LNCaP clone FGC (cell line): ENCODE results near the gene ROBO1.
"Not testable (repeated sequence)": the region's sequence is repeated elsewhere in the genome, so short reads cannot be mapped to it uniquely, and the experiment has no call there.

ENCODE experiments used
- DNase-seq: peaks from one replicate; pipeline ENCODE4 v3.0.0-alpha.2; 2011; ENCODE audit warnings: low read depth
- H3K4me3 ChIP-seq: 2 replicates; pipeline ENCODE4 v1.5.1; 2011; ENCODE audit warnings: mild to moderate bottlenecking, low read depth, low read length, control low read depth
- TF ChIP-seq, protein P1 (sequence below): IDR thresholded peaks from 2 replicates; pipeline ENCODE4 v1.5.1; 2012; ENCODE audit warnings: mild to moderate bottlenecking; ENCODE audit not compliant: control insufficient read depth, insufficient read depth; ENCODE audit errors: extremely low read depth

Gene ROBO1

DNA sequence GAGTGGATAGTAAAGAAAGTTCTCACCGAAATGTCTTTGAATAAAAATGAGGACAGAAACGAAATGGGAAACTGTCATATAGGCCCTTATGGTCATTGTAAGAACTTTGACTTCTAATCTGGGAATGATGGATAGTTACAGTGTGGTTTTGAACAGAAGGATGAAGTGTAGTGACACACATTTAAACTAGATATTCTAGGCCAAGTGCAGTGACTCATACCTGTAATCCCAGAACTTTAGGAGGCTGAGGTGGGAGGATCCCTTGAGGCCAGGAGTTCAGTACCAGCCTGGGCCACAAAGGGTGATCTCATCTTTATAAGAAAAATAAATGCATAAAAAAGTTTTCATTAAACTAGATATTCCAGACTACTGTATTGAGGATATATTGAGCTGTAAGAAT, 452.8 kb downstream of the ROBO1 start:
- TF ChIP-seq, protein P1, sequence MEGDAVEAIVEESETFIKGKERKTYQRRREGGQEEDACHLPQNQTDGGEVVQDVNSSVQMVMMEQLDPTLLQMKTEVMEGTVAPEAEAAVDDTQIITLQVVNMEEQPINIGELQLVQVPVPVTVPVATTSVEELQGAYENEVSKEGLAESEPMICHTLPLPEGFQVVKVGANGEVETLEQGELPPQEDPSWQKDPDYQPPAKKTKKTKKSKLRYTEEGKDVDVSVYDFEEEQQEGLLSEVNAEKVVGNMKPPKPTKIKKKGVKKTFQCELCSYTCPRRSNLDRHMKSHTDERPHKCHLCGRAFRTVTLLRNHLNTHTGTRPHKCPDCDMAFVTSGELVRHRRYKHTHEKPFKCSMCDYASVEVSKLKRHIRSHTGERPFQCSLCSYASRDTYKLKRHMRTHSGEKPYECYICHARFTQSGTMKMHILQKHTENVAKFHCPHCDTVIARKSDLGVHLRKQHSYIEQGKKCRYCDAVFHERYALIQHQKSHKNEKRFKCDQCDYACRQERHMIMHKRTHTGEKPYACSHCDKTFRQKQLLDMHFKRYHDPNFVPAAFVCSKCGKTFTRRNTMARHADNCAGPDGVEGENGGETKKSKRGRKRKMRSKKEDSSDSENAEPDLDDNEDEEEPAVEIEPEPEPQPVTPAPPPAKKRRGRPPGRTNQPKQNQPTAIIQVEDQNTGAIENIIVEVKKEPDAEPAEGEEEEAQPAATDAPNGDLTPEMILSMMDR: no peak
- no peak overlapping the region for H3K4me3 ChIP-seq
- DNase-seq: no peak

DNA sequence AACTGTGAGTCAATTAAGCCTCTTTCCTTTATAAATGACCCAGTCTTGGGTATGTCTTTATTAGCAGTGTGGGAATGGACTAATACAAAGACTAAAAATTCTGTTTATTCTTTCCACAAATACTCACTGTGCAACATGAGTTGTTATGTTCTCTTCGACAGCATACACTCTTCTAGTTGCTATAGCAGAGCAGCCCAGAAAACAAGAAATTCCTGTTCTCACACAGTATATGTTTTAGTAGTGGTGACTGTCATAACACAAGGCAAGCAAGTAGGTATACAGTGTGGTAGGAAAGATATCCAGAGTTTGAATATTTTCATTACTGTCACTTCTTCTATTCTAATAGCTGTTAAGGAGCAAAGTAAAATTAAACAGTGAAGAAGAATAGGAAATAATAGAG, 453.3 kb downstream of the ROBO1 start:
- TF ChIP-seq, protein P1: no peak
- DNase-seq: peak; percentile 62

DNA sequence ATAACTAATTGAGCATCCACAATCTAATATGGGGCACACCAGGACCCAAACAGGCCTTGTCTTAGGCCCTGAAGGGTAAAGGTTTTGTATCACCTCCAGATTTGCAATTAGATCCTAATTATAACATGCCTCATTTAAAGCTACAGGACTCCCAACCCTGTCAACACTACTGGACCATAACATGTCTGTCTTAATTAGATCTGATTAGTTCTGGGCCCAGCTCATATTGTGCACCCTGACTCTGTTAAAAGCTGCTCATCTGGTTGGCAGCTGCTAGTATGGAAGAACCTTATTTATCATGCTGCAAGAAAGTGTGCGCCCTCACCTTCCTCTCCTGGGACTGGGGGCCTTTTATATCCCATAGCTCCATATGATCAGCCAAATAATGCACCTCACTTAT, 457.8 kb downstream of the ROBO1 start:
- no peak for DNase-seq
- TF ChIP-seq, protein P1: no peak
- H3K4me3 ChIP-seq: no peak overlapping the region

More for the DNA sequence above, 453.3 kb downstream of the ROBO1 start:
- no peak overlapping the region for H3K4me3 ChIP-seq

DNA sequence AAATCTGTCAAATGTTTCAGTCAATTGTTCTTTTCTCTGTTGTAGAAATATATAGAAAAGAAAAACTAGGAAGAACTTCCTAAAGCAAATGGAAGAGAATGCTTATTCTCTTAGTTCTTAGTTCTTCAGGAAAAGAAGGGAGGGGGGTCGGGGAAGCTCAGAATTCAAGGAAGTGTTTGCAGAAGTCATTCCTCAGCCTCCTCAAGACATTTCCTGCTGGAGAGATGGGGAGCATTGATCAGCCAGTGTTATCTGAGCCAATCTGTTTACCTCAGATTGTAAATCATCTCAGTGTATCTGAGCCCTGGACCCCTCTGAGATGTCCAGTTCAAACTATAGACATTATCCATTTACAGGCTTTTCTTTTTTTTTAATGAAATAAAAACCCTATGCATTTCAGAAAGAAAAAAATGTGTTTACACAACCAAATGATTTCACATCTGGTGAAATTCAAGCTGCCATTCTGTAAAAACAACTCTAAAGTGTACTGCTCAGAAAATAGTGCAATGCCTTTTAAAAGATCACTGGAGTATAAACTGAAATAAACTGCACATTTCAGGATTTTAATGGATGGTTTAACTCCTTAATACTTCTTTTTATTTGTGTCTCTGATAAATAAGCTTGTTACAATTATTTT, 460.7 kb downstream of the ROBO1 start:
- TF ChIP-seq, protein P1: no peak
- H3K4me3 ChIP-seq: no peak overlapping the region
- DNase-seq: no peak

DNA sequence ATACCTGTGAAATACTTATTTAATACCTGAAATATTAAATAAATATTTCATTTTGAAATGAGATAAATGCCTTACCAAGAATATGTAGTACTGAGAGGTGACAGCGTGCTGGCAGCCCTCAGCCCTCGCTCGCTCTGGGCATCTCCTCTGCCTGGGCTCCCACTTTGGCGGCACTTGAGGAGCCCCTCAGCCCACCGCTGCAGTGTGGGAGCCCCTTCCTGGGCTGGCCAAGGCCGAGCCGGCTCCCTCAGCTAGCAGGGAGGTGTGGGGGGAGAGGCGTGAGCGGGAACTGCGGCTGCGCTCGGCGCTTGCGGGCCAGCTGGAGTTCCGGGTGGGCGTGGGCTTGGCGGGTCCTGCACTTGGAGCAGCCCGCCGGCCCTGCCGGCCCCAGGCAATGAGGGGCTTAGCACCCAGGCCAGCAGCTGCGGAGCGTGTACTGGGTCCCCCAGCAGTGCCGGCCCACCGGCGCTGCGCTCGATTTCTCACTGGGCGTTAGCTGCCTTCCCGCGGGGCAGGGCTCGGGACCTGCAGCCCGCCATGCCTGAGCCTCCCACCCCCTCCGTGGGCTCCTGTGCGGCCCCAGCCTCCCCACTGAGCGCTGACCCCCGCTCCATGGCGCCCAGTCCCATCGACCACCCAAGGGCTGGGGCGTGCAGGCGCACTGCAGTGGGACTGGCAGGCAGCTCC, 467.7 kb downstream of the ROBO1 start:
- H3K4me3 ChIP-seq: not testable (repeated sequence)

GRCh38 chr3:79297245-79297960, 470.4 kb downstream of the ROBO1 start:
- TF ChIP-seq, protein P1: no peak
- H3K4me3 ChIP-seq: no peak overlapping the region
- no peak for DNase-seq

More for the DNA sequence above, 467.7 kb downstream of the ROBO1 start:
- not testable (repeated sequence) for DNase-seq

DNA sequence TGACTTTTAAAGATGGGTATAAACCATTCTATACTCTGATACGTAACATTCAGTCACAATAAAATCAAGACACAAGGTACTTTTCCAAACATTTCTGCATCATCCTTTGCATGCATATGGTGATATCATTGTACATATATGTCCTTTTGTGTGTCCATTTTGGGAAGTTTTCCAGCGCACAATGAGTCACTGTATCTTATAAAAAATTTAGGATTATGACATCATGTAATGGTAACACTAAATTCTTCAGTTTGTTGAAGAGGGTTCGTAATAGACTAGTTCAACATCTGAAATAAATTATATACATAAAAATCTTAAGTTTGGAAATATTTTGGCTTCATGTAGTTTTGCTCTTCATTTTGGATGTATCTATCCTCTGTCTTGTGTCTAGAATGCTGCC, 480.9 kb downstream of the ROBO1 start:
- no peak for DNase-seq
- no peak overlapping the region for H3K4me3 ChIP-seq
- TF ChIP-seq, protein P1: no peak
